A549 treated with Mapracorat at 1 μM for 4 hours (cell line): ENCODE data around the gene HSPA12B. TPM values are rescaled to one million over a fixed set of nuclear protein-coding genes. Genes with fewer than 3 reads are reported as not detected.

ENCODE experiments used
- total RNA-seq: library from RNA; stranded (reverse); fragments of 200-300 nt; extraction: Qiagen RNA extraction; gene quantifications from 5 replicates; pipeline ENCODE4 v1.2.3, GENCODE V29; 2022

The HSPA12B gene
- 0.25 to 0.74 TPM (median 0.53 TPM) in 5 replicates for total RNA-seq

GRCh38 chr20:3732327-3733118 is at the start of gene HSPA12B:
HSPA12B (plus strand) TSS chr20:3732685; CDS start chr20:3738675, 5,990 bp downstream.

GRCh38 chr20:3712279-3712873 is 20.1 kb upstream of the HSPA12B start, which contains the start of gene SIGLEC1:
SIGLEC1 (minus strand) TSS chr20:3712600; CDS start chr20:3707128, 5,472 bp downstream.

GRCh38 chr20:3767427-3768341 is 35.2 kb downstream of the HSPA12B start, which contains the start of gene ADISSP:
ADISSP (minus strand) TSS chr20:3767753; CDS start chr20:3760100, 7,653 bp downstream.

GRCh38 chr20:3781153-3781910 is 48.8 kb downstream of the HSPA12B start, which contains the start of gene SPEF1:
SPEF1 (minus strand) TSS chr20:3781448; CDS start chr20:3781287, 161 bp downstream.

GRCh38 chr20:3786665-3787323 is 54.3 kb downstream of the HSPA12B start, which contains the start of gene CENPB:
CENPB (minus strand) TSS chr20:3786740; CDS start chr20:3786483, 257 bp downstream.

GRCh38 chr20:3795511-3796468 is 63.3 kb downstream of the HSPA12B start, which contains the start of gene CDC25B:
CDC25B (plus strand) TSS chr20:3796310; CDS start chr20:3796532, 222 bp downstream.

Other genes starting within 250 kb of the HSPA12B start
- gene GFRA4, start 69.3 kb upstream of the HSPA12B start, total RNA-seq, result not detected in 5 replicates
- 0.05 to 0.09 TPM (median 0.08 TPM) in 4 of 5 replicates, not detected in the other for gene ADAM33, start 50.7 kb upstream of the HSPA12B start, total RNA-seq
- 0.01 to 0.02 TPM (median 0.02 TPM) in 3 of 5 replicates, not detected in the others for gene SIGLEC1, start 20.1 kb upstream of the HSPA12B start, total RNA-seq
- gene ADISSP, start 35.1 kb downstream of the HSPA12B start, total RNA-seq, result 101 to 173 TPM (median 159 TPM) in 5 replicates
- gene SPEF1, start 48.8 kb downstream of the HSPA12B start, total RNA-seq, result 1.3 to 2.4 TPM (median 1.9 TPM) in 5 replicates
- 91.9 to 125 TPM (median 122 TPM) in 5 replicates for gene CENPB, start 54.1 kb downstream of the HSPA12B start, total RNA-seq
- 175 to 224 TPM (median 220 TPM) in 5 replicates for gene CDC25B, start 63.6 kb downstream of the HSPA12B start, total RNA-seq
- gene AP5S1, start 87.9 kb downstream of the HSPA12B start, total RNA-seq, result 13.9 to 18.8 TPM (median 18.3 TPM) in 5 replicates
- gene MAVS, start 114.1 kb downstream of the HSPA12B start, total RNA-seq, result 17.1 to 22.8 TPM (median 21.8 TPM) in 5 replicates
- gene PANK2, start 156.7 kb downstream of the HSPA12B start, total RNA-seq, result 54.4 to 62.4 TPM (median 55.7 TPM) in 5 replicates